HG03108 (cell line): ENCODE results near the gene MRPL19.

Experiments
- ATAC-seq: cut with Tn5 transposase; IDR thresholded peaks from one replicate; pipeline ENCODE4 v1.9.1; 2021; ENCODE audit warnings: moderate library complexity; ENCODE audit not compliant: unreplicated experiment

MRPL19 gene

GRCh38 chr2:75646583-75647425 lies at the start of gene MRPL19:
Gene MRPL19, plus strand, starts transcription at chr2:75646783. Its CDS starts 25 bp downstream, at chr2:75646808.
- peak; percentile 98 for ATAC-seq

- no peak for ATAC-seq
Measured at GRCh38 chr2:75596784-75597183, 49.8 kb upstream of the MRPL19 start.

GRCh38 chr2:75597949-75598348 lies 48.6 kb upstream of the MRPL19 start:
- ATAC-seq: no peak

DNA sequence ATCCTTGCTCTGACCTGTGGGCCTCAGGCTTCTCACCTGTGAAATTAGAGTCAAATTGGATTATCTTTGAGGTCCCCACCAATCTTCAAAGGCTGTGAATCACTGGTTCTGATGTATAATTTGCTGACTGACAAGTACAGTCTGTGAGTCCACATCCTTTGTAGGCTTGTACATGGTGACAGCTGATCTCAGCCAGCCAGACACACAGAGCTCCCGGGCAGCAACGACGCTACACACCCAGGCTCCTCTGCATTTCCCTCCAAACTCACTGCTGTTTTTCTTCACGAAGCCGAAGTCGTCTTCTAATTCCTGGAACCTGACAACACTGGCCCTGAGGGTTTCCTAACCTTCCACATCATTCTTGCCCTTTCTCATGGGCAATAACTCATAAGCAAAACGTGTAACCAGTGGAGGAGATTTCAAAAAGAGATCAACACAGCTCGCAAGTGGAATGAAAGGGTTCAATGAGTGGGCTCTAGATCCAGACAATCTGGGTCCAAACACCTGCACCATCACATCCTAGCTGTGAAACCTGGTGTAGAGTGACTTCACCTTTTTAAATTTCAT lies 47.9 kb upstream of the MRPL19 start:
- ATAC-seq: no peak

DNA sequence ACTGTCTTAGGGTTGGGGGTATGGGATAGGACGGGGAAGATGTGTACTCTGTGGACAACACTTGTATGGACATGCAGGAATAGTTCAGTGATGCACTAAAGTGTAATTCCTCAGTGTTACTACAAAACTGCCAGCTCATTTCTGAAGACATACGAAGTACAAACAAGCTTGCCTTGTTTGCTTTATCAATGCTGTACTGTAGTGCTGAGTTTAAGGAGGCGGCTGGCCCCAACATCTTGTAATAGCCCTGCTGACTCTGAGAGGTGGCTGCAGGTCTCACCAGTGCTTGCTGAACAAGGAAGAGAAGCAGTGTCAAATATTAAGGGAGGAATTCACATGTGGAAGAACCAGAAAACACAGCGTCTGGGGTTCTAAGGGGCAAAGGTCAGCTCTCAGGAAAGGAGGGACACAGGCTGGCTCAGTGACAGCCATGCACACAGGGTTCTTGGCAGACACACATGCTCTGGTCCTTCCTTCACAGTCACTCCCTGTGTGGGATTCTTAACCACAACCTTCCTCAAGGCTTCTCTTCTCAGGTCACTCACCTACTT lies 46.0 kb upstream of the MRPL19 start:
- ATAC-seq: no peak

DNA sequence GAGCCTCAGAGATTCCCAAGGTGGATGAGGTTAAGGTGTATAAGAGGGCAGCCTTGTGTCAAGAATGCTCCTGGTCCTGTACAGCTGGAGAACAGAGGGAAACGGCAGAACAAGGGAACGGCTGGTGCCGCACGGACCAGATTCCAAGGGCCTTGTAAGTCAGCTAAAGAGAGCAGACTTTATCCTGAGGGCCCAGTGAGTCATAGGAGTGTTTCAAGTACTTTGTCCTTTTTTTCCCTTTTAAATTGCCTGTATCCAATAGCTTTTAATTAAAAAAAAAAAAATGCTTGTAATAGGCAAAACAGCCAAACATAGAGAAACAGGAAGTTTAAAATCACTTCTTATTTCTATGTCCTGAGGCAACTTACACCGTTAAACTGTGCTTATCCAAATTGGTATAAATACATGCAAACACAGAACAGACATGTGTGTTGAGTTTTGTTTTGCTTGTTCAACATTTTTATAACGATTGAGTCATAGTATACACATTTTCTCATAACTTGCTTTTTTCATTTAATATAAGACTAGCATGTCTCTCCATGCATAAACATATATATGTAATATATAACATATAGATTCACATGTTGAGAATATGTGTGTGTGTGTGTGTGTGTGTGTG lies 43.8 kb upstream of the MRPL19 start:
- ATAC-seq: no peak

GRCh38 chr2:75603477-75603876 lies 43.1 kb upstream of the MRPL19 start:
- ATAC-seq: no peak

DNA sequence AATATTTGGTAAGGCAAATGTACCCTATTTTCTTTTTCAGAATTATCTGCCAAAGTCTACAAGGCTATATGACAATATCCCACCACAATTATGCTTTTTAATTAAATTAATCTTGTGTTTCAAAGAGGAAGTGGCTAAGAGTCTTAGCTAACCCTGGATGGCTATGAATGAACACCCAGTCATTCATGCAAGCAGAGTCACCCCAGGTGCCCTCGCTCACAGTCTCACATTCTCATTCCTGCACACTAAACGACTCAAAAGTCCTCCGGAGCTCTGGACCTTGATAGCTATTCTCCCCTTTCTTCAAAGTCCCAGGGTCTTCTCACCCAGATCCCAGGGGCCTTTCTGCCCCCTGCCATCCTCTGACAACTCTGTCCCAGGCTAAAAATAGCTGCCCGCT lies 42.1 kb upstream of the MRPL19 start:
- no peak for ATAC-seq

- ATAC-seq: no peak
Measured at GRCh38 chr2:75605770-75606529, 40.6 kb upstream of the MRPL19 start.

GRCh38 chr2:75606761-75607399 lies 39.7 kb upstream of the MRPL19 start:
- ATAC-seq: no peak

DNA sequence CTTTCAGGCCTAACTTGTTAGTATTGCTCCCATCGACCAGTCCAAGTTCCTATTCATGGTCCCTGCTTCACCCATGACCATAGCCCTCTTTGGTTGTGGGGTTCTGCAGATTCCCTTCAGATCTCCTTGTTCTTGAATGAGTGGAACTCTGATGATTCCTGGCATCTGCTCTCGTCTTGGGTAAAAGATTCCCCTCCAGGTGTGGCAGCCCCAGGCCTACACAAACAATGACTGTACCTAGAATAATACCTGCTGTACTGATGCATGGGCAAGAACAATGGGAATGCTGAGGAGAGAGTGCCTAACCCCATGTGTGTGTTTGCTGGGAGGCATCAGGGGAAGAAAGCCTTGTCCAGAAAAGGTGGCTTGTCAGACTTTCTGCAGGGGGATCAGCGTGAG lies 39.2 kb upstream of the MRPL19 start:
- ATAC-seq: no peak

GRCh38 chr2:75607988-75608683 lies 38.4 kb upstream of the MRPL19 start:
- no peak for ATAC-seq

- ATAC-seq: peak; percentile 74
Measured at GRCh38 chr2:75608684-75609333, 37.8 kb upstream of the MRPL19 start.

- ATAC-seq: no peak
Measured at GRCh38 chr2:75609334-75609689, 37.3 kb upstream of the MRPL19 start.

- no peak for ATAC-seq
Measured at GRCh38 chr2:75609937-75610508, 36.6 kb upstream of the MRPL19 start.

DNA sequence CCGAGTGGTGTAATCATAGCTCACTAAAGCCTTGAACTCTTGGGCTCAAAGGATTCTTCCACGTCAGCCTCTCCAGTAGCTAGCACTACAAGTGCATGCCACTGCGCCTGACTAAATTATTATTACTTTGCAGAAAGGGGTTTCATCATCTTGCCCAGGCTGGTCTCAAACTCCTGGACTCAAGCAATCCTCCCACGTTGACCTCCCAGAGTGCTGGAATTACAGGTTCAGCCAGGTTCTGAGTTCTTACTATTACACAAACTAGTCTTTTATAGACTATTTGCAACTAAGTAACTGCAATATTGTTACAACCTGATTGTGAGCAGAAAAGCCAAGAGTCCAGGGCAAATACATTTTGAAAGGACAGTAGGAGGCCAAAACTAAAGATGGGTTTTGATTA lies 35.9 kb upstream of the MRPL19 start:
- no peak for ATAC-seq

DNA sequence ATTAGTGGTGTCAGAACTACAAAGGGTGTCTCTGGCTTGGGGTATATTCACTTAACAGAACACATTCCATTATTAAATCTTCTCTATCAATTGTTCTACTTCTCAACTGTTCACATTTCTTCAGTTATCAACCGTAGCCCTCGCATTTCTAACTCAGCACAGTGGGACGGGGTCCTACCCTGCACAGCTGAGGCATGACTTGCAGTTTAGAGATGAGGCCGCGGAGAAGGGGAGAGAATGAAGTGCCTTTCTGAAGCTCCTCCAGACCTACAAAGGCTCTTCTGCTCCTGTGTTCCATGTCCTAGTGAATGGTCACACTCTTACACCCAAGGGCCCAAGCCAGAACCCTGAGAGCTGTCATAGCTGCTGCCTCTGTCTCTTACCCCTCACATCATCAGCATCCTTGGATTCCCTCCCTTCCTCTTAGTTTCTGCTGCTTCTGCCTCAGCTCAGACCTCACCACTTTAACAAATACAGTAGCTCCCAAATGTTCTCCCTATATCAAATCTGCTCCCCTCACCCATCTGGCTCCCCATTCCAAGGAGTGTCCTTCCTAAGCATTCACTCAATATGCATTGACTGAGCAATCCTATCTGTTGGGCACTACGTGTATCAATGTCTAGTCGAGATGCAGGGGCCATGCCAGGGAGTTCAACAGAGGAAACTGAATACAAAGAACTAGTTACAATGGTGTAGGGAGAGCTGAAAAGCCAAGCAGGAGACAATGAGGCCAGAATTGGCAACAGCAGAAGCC lies 34.3 kb upstream of the MRPL19 start:
- ATAC-seq: no peak

DNA sequence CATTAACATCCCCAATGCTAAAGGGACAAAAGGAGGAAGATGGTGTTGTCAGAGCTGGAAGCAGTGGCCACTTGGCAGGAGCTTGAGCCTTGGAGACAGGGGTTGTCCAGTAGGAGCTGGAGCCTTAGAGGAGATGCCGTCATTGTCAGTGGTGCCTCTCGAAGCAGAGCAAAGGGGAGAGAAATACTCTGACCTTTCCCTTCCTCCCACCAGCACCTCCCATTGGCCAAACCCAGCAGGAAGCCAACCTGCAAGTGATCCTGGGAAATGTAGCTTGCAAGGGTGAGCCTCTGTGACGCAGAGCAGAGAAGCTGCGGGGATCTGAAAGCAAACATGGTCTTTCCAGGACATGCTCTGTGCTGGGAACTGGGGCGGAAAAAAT lies 33.7 kb upstream of the MRPL19 start:
- no peak for ATAC-seq
